HG03342 (cell line): ENCODE results near the gene SERTAD3.
"Not testable (repeated sequence)": the region's sequence is repeated elsewhere in the genome, so short reads cannot be mapped to it uniquely, and the experiment has no call there.

Source experiments
- ATAC-seq: cut with Tn5 transposase; IDR thresholded peaks from one replicate; pipeline ENCODE4 v1.9.1; 2021; ENCODE audit warnings: mild to moderate bottlenecking, moderate library complexity; ENCODE audit not compliant: unreplicated experiment

SERTAD3 gene

DNA sequence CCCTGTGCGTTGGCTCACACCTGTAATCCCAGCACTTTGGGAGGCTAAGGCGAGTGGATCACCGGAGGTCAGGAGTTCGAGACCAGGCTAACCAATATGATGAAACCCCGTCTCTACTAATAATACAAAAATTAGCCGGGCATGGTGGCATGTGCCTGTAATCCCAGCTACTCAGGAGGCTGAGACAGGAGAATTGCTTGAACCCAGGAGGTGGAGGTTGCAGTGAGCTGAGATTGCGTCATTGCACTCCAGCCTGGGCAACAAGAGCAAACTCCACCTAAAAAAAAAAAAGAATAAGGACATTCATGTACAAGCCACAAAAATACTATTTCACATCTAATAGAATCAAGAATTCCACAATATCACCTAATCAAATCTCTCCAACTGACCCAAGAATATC is 15.9 kb downstream of the SERTAD3 start:
- ATAC-seq: not testable (repeated sequence)

DNA sequence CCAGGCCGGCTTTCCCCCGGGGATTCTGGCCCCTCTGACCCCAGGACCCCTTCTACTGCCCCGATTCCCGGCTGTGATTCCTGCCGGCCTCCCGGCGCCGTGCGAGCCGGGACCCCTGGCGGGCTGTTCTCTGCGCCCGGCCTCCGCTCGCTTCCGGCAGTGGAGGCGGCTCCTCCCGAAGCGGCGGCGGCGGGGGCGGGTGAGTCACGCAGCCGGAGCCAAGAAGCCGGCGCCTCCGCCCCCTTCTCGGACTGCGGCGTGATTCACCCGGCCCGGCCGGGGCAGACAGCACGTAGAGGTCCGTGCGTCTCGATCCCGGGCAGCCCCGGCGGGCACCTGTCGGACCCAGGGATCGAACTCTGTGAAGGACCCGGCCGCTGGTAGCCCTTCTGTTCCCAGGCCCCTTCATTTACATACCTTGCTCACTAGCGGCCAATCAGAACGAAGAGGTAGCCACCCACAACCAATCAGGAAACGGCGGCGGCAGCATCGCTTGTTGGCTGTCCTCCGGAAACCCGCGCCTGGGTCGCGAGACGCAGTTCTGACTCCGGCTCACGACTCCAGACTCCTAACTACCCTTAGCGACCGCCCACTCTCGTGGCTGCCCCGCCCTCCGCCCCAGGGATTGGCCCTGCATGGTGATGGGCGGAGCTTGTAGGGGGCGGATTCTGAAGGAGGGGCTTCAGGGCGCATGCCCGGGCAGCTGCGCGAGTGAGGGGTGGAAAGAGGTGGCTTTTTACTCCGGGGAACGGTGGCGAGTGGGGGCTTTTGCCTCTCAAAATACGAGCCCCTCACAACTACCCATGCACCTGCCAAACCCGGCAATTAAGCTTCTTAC is 18.5 kb downstream of the SERTAD3 start, which contains the start of gene SERTAD1:
SERTAD1 (minus strand) TSS at position 543 of the 838 bp plus-strand sequence. CDS start 2,446 bp downstream, outside the sequence.
- ATAC-seq: peak; percentile 80

DNA sequence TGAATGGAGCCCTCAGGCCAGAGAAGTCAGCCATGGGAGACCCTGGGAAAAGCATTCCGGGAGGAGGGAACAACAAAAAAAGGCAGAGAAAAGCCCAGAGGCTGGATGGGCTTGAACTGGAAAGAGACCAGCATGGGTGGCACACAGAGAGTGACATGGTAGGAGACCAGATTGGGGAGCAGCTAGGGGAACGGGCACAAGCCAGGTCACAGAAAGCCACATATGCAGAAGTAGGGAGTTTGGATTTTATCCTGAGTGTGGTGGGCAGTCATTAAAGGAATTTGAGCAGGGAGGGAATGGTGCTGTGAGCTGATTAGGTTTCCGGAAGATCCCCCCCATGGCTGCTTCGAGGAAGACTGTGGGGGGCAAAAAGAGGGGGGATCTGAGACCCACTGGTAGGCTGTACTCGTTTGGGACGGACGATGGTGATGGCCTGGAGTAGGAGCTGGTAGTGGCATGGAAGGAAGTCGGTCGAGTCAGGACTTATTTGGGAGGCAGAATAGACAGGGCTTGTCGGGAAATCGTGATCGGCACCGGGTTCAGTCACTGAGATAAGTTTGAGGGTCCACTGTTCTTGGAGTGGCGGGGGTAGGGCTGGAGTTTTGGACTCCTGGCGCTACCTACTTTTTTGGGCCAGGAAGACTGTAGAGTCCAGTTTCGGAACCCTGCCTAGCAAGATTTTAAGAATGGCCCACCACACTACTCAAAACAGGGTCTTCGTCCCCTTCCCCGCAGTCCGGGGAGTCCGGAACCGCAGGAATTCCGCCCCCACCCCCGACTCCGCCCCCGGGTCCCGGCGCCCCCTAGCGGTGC is 19.3 kb downstream of the SERTAD3 start:
- ATAC-seq: no peak

DNA sequence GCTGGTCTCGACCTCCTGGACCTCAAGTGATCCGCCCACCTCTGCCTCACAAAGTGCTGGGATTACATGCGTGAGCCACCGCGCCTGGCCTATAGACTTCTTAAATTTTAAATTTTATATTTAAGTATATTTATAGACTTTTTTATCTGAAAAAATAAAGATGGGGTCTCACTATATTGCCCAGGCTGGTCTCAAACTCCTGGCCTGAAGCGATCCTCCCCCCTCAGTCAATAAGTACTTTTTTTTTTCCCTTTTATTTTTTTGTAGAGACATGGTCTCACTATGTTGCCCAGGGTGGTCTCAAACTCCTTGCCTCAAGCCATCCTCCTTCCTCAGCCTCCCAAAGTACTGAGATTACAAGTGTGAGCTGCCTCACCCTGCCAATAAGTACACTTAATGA is 20.2 kb downstream of the SERTAD3 start:
- ATAC-seq: no peak

DNA sequence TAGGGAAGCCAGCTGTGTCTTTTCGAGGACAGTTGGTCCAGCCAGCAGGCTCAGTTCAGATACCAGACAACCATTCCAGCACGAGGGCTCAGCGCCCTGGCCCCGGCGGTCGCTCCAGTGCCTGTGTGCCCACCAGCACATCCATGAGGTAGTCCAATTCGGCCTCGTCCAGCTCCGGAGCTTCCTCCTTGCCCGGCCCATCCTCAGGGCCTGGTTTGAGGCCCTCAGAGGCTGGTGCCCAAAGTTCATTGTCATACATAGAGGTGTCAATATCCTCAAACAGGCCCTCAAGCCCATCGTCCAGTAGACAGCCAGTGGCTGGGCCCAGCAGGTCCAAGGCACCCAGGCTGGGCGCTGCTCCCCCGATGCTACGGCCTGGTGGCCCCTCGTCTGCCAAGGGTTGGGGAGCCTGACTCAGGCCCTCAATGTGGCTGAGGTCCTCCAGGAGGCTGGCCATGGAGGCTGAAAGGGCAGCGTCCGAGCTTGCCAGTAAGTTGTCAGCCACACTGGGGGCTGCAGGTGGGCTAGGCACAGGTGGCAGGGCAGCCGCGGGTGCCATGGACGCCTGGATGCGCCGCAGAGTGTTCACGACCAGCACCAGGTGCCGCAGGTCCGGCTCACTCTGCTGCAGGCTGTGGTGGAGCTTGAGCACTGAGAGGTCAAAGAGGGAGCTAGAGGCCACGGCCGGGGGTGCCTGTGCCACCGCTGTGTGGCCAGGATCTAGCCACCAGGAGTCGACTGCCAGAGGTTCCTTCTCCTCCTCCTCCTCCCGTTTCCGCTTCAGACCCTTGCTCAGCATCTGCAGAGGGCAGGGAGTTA is 21.2 kb downstream of the SERTAD3 start:
- ATAC-seq: no peak

DNA sequence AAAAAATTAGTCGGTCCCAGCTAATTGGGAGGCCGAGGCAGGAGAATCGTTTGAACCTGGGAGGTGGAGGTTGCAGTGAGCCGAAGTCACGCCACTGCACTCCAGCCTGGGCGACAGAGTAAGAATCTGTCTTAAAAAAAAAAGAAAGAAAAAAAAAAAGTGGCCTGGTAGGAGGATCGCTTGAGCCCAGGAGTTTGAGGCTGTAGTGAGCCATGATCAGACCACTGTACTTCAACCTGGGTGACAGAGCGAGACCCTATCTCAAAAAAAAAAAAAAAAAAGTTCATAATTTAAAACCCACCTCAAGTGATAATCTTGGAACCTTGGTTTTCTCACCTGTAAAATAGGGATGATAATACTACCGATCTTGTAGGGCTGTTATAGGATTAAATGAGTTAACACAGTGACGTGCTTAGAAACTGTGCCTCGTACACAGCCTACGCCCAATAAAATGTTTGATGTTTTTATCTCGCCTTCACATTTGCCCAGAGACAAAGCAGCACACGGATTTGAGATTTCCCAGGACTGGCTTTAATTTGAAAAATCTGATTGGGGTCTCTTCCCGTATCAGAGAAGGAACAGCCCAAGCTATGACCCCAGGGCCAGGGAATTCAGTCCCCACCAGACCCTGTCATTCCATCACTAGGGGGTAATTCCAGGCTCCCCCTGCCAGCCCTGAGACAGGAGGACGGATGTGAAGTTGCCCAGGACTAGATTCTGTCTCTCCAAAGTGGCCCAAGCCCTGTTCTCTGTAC is 22.0 kb downstream of the SERTAD3 start:
- ATAC-seq: no peak

DNA sequence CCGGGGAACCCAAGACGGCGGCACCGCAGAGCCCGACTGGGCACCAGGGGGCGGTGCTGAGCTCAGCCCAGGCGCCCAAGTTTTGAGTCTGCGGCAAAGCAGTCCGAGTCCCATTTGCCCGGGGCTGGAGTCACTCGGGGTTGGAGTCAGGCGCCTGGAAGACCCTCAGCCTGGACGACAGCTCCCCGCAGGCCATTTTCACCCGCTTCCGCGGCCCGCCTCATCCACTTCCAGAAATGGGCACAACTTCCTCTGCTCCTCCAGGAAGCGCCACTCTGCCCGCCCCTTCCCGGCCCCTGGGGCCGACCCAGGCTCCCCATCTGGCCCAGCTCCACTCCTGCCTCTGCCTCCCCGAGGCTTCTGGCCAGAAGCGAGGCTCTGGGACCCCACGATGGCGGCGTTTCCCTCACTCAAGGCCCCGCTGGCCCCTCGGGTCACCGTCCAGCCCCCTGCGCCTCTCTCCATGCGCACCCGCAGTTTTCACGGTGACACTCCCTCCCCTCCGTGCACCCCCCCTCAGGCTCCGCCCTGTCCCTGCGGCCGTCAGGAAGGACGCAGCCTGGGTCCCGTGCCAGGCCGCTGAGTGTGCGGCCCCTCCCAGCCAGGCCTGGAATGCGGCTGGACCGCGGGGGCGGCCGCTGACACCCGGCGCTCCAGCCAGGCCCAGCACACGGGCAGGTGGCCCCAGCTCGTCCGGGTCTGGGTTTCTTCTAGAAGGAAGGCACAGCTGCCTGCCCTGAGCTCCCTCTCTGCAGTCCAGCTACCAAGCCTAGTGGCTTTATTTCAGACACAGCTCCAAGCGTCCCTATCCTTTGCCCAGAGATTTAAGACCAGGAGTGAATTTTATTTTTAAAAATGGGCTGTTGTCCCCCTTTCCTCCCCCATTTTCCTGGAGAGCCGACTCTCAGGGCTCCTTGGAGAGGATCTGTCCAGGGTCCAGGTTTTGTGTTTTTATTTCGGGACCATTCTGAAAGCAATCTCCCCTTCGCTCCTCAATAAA is 23.1 kb downstream of the SERTAD3 start:
- no peak for ATAC-seq

DNA sequence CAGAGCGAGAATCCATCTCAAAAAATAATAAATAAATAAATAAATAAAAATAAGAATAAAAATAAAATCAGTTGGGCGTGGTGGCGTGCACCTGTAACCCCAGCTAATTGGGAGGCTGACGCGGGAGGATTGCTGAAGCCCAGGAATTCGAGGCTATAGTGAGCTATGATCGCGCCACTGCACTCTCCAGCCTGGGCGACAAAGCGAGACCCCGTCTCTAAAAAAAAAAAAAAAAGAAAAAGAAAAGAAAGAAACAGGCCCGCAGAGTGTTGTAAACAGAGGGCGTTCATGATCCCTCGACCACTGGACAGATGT is 23.7 kb downstream of the SERTAD3 start:
- no peak for ATAC-seq

DNA sequence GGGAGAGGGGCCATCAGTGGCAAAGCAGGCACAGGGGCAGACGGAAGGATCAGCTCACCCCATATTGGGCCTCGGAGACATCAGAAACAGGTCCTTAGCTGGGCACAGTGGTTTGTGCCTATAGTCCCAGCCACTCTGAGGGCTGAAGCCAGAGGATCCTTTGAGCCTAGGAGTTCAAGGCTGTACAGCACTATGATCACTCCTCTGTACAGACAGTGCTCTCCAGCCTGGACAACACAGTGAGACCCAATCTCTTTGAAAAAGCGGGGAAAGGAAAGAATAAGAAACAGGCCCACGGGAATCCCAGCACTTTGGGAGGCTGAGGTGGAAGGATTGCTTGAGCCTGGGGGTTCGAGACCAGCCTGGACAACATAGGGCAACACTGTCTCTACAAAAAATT is 24.4 kb downstream of the SERTAD3 start:
- ATAC-seq: no peak

DNA sequence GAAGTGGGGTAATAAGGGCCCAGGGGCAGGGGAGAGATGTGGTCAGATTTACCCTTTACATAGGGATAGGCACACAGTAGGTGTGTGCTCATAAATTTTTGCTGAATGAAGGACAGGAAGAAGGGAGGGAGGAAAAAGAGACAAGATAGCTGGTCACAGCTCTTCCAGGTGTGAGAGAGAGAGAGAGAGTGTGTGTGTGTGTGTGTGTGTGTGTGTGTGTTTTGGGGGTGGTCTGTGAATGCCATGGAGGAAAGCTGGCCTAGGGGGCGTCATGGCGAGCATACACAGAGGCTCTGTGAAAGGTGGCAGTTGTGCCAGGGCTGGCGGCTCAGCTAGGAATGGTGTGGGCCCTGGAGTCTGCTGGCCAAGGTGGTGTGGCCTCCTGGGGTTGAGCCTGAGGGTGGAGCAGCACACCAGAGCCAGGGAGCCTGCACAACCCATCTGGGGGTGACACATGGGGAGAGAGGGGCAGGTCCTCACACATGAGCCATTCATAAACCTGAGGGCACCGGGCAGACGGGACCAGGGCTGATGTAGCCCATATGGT is 25.0 kb downstream of the SERTAD3 start:
- ATAC-seq: no peak

DNA sequence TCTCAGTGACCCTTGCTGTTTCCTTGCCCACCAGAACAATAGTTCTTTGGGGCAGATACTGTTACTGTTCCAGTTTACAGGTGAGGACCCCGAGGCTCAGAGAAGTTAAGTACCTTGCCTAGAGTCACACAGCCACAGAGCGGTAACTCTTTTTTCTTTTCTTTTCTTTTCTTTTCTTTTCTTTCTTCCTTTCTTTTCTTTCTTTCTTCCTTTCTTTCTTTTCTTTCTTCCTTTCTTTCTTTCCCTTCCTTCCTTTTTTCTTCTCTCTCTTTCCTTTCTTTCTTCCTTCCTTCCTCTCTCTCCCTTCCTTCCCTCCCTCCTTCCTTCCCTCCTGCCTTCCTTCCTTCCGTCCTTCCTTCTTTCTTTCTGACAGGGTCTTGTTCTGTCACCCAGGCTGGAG is 26.1 kb downstream of the SERTAD3 start:
- no peak for ATAC-seq

DNA sequence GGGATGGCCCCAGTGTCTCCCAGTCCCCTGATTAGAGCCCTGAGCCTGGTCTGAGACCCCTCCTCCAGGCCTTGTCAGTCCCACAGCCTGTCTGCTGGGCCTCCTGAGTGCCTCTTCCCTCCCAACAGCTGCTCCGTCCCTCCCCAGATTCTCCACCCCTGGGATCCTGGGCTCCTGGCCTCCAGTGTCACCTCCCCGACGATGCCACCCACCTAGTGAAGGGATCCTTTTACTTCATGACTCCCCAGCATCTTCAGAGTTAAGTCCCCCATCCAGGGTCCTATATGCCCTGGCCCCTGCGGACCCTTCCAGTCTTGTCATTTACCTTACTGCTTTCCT is 26.5 kb downstream of the SERTAD3 start:
- ATAC-seq: no peak

DNA sequence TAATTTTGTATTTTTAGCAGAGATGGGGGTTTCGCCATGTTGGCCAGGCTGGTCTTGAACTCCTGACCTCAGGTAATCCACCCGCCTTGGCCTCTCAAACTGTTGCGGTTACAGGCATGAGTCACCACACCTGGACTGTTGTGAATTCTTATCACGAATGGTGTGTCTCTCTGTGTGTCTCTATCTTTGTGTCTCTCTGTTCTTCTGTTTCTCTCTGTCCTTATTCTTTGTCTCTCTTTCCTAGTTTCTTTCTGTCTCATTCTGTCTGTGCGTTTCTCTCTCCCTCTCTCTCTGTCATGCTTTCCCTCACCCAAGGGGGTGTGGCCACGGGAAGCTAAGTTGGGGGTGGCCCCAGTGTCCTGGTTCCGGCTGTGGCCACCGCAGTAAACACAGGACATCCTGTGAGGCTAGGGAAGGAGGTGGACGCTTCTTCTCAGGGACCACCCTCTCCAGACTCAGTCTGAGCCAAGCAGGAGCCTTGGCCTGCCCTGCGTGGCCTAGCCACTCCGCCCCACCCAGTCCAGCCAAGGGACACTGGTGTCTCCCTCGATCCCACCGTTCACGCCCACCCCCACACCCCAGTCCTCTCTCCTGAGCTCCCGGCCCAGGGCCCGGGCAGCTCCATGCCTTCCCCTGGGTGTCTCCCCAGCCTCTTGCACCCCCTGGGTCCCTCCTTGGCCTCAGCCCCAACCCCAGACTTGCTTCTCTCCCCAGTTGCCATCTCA is 27.1 kb downstream of the SERTAD3 start:
- no peak for ATAC-seq

DNA sequence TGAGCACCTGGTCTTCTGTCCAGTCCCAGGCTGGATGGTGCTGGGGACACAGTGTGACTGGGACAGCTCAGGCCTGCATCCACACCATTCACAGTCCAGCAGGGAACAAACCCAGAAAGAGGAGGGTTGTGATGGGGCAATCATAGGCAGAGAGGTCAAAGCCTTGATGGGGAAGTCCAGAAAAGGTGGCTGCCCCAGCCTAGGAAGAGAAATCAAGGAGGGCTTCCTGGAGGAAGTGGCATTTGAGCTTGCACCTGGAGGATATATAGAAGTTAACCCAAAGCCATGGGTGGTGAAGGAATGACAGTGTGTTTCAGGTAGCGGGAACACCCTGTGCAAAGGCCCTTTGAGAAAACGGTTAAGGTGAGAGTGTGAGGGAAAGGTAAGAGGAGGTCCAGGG is 28.4 kb downstream of the SERTAD3 start:
- ATAC-seq: no peak

DNA sequence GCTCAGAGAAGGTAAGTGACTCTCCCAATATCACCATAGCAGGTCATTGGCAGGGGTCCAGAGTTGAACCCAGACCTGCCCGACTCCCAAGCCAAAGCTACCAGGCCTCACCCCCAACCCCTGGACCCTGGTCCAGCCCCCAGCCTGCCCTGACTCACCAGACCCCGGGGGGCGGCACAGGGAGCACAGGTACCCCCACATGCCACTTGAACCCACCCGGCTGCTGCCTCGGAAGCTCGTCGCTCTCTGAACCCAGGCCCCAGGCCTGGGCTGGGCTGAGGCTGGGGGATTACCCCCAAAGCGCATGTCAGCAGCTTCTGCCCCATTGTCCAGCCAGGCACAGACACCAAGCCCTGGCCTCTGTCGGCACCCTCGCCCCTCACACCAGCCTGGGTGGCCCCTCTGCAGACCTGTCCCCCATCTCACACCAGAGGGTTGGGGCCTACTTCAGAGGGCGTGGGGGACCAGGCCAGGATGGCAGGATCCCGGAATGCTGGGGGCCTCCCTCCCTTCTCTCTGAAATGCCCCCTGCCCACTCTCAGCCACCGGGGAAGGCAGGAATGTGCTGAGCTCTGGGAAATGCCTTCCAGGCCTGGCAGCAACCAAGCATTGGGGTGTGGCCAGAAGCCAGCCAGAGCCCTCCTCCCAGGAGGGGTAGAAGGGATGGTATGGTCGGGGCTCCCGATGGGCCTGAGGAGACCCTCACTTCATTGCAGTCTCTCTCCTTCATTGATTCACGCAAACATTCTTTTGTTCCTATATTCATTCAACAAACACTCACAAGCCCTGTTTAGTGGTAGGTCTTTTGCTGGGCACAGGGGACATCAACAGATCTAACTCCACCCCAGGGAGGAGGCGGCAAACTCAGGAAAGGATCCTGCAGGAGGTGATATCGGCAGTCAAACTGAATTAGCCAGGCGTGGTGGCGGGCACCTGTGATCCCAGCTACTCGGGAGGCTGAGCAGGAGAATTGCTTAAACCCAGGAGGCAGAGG is 29.3 kb downstream of the SERTAD3 start:
- no peak for ATAC-seq

DNA sequence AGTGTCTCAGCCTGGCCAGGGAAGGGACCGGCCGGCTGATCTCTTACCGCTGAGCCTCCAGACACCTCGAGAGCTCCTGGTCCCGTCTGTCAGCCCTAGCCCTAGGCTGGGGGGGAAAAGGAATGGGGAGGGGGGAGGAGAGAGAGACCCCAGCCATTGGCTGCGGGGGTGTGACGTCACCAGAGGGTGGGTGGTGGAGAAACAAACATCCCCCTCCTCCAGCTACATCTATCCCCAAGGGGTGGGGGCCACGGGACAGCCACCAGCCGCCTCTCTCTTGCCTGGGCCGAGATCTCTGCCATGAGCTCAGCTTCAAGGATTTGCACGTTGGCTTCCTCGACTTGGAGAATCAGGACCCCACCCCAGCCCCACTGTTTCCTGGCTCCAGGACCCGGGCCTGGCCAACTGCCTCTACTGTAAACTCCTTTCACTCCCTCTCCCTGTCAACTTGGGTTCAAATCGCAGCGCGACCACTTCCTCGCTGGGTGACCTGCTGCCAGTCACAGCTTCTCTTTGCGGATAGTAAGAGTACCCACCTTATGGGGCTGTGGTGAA is 30.8 kb downstream of the SERTAD3 start, which contains the start of gene PRX:
PRX (minus strand) TSS at position 88 of the 555 bp plus-strand sequence. CDS start 5,446 bp downstream, outside the sequence.
- no peak for ATAC-seq

DNA sequence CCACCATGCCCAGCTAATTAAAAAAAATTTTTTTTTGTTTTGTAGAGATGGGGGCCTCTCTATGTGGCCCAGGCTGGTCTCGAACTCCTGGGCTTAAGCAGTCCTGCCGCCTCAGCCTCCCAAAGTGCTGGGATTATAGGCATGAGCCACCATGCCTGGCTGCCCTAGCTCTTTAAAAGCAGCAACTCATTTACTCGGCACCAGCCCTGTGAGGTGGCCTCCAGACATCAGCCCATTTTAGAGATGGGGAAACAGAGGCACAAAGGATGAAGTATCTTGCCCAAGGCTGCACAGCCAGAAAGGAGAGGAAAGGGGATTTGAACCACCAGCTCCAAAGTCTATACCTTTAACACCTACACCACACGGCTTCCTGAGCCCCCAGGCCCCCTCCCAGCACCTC is 31.3 kb downstream of the SERTAD3 start:
- no peak for ATAC-seq
